Choroid plexus epithelial cell (primary cell): ENCODE results near the gene ETV3.

Experiments used
- DNase-seq: peaks from one replicate; pipeline ENCODE4 v3.0.0-alpha.2; 2010; ENCODE audit warnings: low read depth
- H3K4me3 ChIP-seq: 2 replicates; pipeline ENCODE4 v1.5.1; 2011; ENCODE audit warnings: low read depth, mild to moderate bottlenecking, control low read depth, low read length, moderate library complexity
- CTCF ChIP-seq: conservative IDR thresholded peaks from 2 replicates; pipeline ENCODE4 v1.5.1; 2011; ENCODE audit warnings: low read depth, mild to moderate bottlenecking, control low read depth, inconsistent platforms, low read length, moderate library complexity

Gene ETV3

GRCh38 chr1:157140063-157140588, 1.9 kb upstream of the ETV3 start:
- no peak for DNase-seq
- TF ChIP-seq CTCF: no peak
- no peak overlapping the region for H3K4me3 ChIP-seq

- DNase-seq: peak; percentile 86
- no peak for TF ChIP-seq CTCF
- H3K4me3 ChIP-seq: peak overlapping the region; percentile 90
Measured at GRCh38 chr1:157139052-157139715, 989 bp upstream of the ETV3 start.

- DNase-seq: peak; percentile 40
- no peak for TF ChIP-seq CTCF
- peak overlapping the region; percentile 90 for H3K4me3 ChIP-seq
Measured at GRCh38 chr1:157137408-157138219, 581 bp downstream of the ETV3 start.

- DNase-seq: peak; percentile 24
- peak overlapping the region; percentile 90 for H3K4me3 ChIP-seq
Measured at GRCh38 chr1:157137046-157137407, 1.2 kb downstream of the ETV3 start.

GRCh38 chr1:157136133-157136532, 2.1 kb downstream of the ETV3 start:
- peak; percentile 41 for TF ChIP-seq CTCF
- peak; percentile 25 for DNase-seq
- peak overlapping the region; percentile 5 for H3K4me3 ChIP-seq

More at GRCh38 chr1:157137046-157137407, 1.2 kb downstream of the ETV3 start:
- TF ChIP-seq CTCF: no peak

- H3K4me3 ChIP-seq: no peak overlapping the region
- peak; percentile 34 for DNase-seq
- no peak for TF ChIP-seq CTCF
Measured at GRCh38 chr1:157135646-157136045, 2.5 kb downstream of the ETV3 start.
